ENCODE data around the gene LMBR1L. TPM values are rescaled to one million over a fixed set of nuclear protein-coding genes. Genes with fewer than 3 reads are reported as not detected.
A peak's percentile ranks its signal among the peaks of the same experiment; 100 is the strongest.

Gene LMBR1L
- total and polyA plus RNA-seq, 10 of the 15 experiments (the other 5 are each of a cell fraction or from before 2014, with no cell fraction given): 2.1 to 42.6 (median 20.0) TPM

GRCh38 chr12:49110464-49111155, at the start of gene LMBR1L (continued):
- TF ChIP-seq CUX1 (IDR thresholded peaks at IDR 0.05; ENCODE audit: insufficient replicate concordance, low read depth, low read length): no peak
- peak; percentile 43 for TF ChIP-seq SKIL (IDR thresholded peaks at IDR 0.05; ENCODE audit: low read depth, poor library complexity, severe bottlenecking)
- TF ChIP-seq CBX5 (IDR thresholded peaks at IDR 0.05; ENCODE audit: low read depth): no peak
- peak; percentile 98 for TF ChIP-seq PKNOX1 (IDR thresholded peaks at IDR 0.05)
- peak; percentile 31 for TF ChIP-seq BACH1 (IDR thresholded peaks at IDR 0.05; ENCODE audit: borderline replicate concordance)
- no peak for TF ChIP-seq ZBTB11 (CRISPR knock-in tag; IDR thresholded peaks at IDR 0.05)
- no peak for TF ChIP-seq E4F1 (IDR thresholded peaks at IDR 0.05; ENCODE audit: borderline replicate concordance, partially characterized antibody)
- peak; percentile 96 for TF ChIP-seq PBX3 (IDR thresholded peaks at IDR 0.05; ENCODE audit: insufficient replicate concordance, low read depth, low read length)
- peak; percentile 92 for TF ChIP-seq CREB1 (IDR thresholded peaks at IDR 0.05; ENCODE audit: low read depth)
- TF ChIP-seq IRF4 (IDR thresholded peaks at IDR 0.05; ENCODE audit: low read depth, low read length): no peak
- no peak for TF ChIP-seq SMAD5 (IDR thresholded peaks at IDR 0.05; ENCODE audit: low read depth)
- peak; percentile 91 for TF ChIP-seq POLR2A (IDR thresholded peaks at IDR 0.05; ENCODE audit: low read depth, low read length)

All from GM12878 (cell line).